ENCODE measurements around the gene PIK3AP1. TPM values are rescaled to one million over a fixed set of nuclear protein-coding genes. Genes with fewer than 3 reads are reported as not detected.

PIK3AP1 gene
- total RNA-seq, 2 donors from 2014 or later: 1.3 to 5.2 TPM

GRCh38 chr10:96619796-96620773 lies 100.2 kb downstream of the PIK3AP1 start:
- DNase-seq: no peak
- no peaks in the 10 kb centered on the region for H3K36me3 ChIP-seq (ENCODE audit: control insufficient read depth, insufficient read depth, low read length)
- no peak for TF ChIP-seq CTCF (conservative IDR thresholded peaks at IDR 0.05)
- H3K27ac Mint-ChIP-seq: no peak overlapping the region
- H3K27me3 ChIP-seq (ENCODE audit: control insufficient read depth, insufficient read depth, low read length, poor library complexity, severe bottlenecking): no peaks in the 10 kb centered on the region
- H3K27me3 Mint-ChIP-seq (ENCODE audit: insufficient read depth): no peaks in the 10 kb centered on the region
- no peak overlapping the region for H3K4me3 Mint-ChIP-seq
- H3K9me3 Mint-ChIP-seq: no peaks in the 10 kb centered on the region
- 90 to 94% methylated on average over 11 to 17 of the region's 17 CpGs for WGBS, 2 experiments (ENCODE audit: insufficient coverage in 1 of 2, insufficient read length in 1 of 2)
- no peak overlapping the region for H3K27ac ChIP-seq (ENCODE audit: low read depth, low read length)
- peaks cover 4% of the 10 kb centered on the region for H3K36me3 Mint-ChIP-seq (ENCODE audit: low read depth)
- H3K4me1 Mint-ChIP-seq: no peaks in the 10 kb centered on the region
- no peak overlapping the region for H3K9ac ChIP-seq (ENCODE audit: extremely low read depth, low read length, poor library complexity, severe bottlenecking)
- no peaks in the 10 kb centered on the region for H3K9me3 ChIP-seq (ENCODE audit: control insufficient read depth, low read length)
- no peak overlapping the region for H3K4me3 ChIP-seq (ENCODE audit: low read length)
- no peaks in the 10 kb centered on the region for H3K4me1 ChIP-seq (ENCODE audit: control insufficient read depth, insufficient read depth, low read length)

GRCh38 chr10:96619120-96619519 lies 101.2 kb downstream of the PIK3AP1 start:
- TF ChIP-seq CTCF (conservative IDR thresholded peaks at IDR 0.05): no peak
- WGBS, 2 experiments (ENCODE audit: insufficient coverage in 1 of 2, insufficient read length in 1 of 2): 92 to 95% methylated on average over 8 to 11 of the region's 11 CpGs
- no peaks in the 10 kb centered on the region for H3K36me3 ChIP-seq (ENCODE audit: control insufficient read depth, insufficient read depth, low read length)
- no peaks in the 10 kb centered on the region for H3K4me1 Mint-ChIP-seq
- H3K4me3 Mint-ChIP-seq: no peak overlapping the region
- H3K36me3 Mint-ChIP-seq (ENCODE audit: low read depth): peaks cover 4% of the 10 kb centered on the region
- H3K9me3 Mint-ChIP-seq: no peaks in the 10 kb centered on the region
- H3K4me3 ChIP-seq (ENCODE audit: low read length): no peak overlapping the region
- H3K27ac ChIP-seq (ENCODE audit: low read depth, low read length): no peak overlapping the region
- no peaks in the 10 kb centered on the region for H3K27me3 ChIP-seq (ENCODE audit: control insufficient read depth, insufficient read depth, low read length, poor library complexity, severe bottlenecking)
- no peak overlapping the region for H3K27ac Mint-ChIP-seq
- H3K9ac ChIP-seq (ENCODE audit: extremely low read depth, low read length, poor library complexity, severe bottlenecking): no peak overlapping the region
- H3K9me3 ChIP-seq (ENCODE audit: control insufficient read depth, low read length): no peaks in the 10 kb centered on the region
- no peak for DNase-seq
- H3K27me3 Mint-ChIP-seq (ENCODE audit: insufficient read depth): no peaks in the 10 kb centered on the region
- H3K4me1 ChIP-seq (ENCODE audit: control insufficient read depth, insufficient read depth, low read length): no peaks in the 10 kb centered on the region

- no peak overlapping the region for H3K27ac ChIP-seq (ENCODE audit: low read depth, low read length)
- WGBS, 2 experiments (ENCODE audit: insufficient coverage in 1 of 2, insufficient read length in 1 of 2): 60 to 75% methylated on average over 2 of the region's 2 CpGs
- TF ChIP-seq CTCF (conservative IDR thresholded peaks at IDR 0.05): no peak
- Mint-ChIP-seq H3K27me3 (ENCODE audit: insufficient read depth) (no peaks in the 10 kb centered on the region), H3K9me3 (no peaks in the 10 kb centered on the region), H3K4me1 (no peaks in the 10 kb centered on the region), H3K36me3 (ENCODE audit: low read depth) (peaks cover 4% of the 10 kb centered on the region), H3K4me3 (no peak overlapping the region), H3K27ac (no peak overlapping the region)
- no peaks in the 10 kb centered on the region for H3K9me3 ChIP-seq (ENCODE audit: control insufficient read depth, low read length)
- H3K9ac ChIP-seq (ENCODE audit: extremely low read depth, low read length, poor library complexity, severe bottlenecking): no peak overlapping the region
- no peaks in the 10 kb centered on the region for H3K36me3 ChIP-seq (ENCODE audit: control insufficient read depth, insufficient read depth, low read length)
- no peak overlapping the region for H3K4me3 ChIP-seq (ENCODE audit: low read length)
- no peaks in the 10 kb centered on the region for H3K27me3 ChIP-seq (ENCODE audit: control insufficient read depth, insufficient read depth, low read length, poor library complexity, severe bottlenecking)
- DNase-seq: peak; percentile 50
- H3K4me1 ChIP-seq (ENCODE audit: control insufficient read depth, insufficient read depth, low read length): no peaks in the 10 kb centered on the region
Observed at GRCh38 chr10:96618653-96619052, 101.7 kb downstream of the PIK3AP1 start.

Measured in endodermal cell (in vitro differentiated cells).